Left ventricle myocardium inferior (tissue), 1 donor: Measurements from ENCODE around the gene TCEA2. TPM values are rescaled to one million over a fixed set of nuclear protein-coding genes. Genes with fewer than 3 reads are reported as not detected.

ENCODE experiments used
- DNase-seq: peaks from one replicate; pipeline ENCODE4 v3.0.0-alpha.2; 2020
- H3K27ac ChIP-seq: fragments of 200-600 bp; replicated peaks from 2 replicates; pipeline ENCODE4 v1.8.0; 2021
- H3K27me3 ChIP-seq: fragments of 200-600 bp; 2 replicates; pipeline ENCODE4 v1.8.0; 2021; ENCODE audit warnings: low read depth
- H3K36me3 ChIP-seq: fragments of 200-600 bp; 2 replicates; pipeline ENCODE4 v1.8.0; 2021
- H3K4me1 ChIP-seq: fragments of 200-600 bp; 2 replicates; pipeline ENCODE4 v1.8.0; 2021
- H3K4me3 ChIP-seq: fragments of 200-600 bp; 2 replicates; pipeline ENCODE4 v1.8.0; 2021; ENCODE audit warnings: mild to moderate bottlenecking, moderate library complexity
- H3K9me3 ChIP-seq: fragments of 200-600 bp; replicated peaks from 2 replicates; pipeline ENCODE4 v1.8.0; 2021
- intact Hi-C: fragments of 100-400 bp; cut with micrococcal nuclease; formaldehyde crosslinking; loops from one replicate; pipeline ENCODE4 v1.11.0; 2022
- total RNA-seq: library from RNA; stranded (reverse); fragmentation: NEBNext Ultra II Directional; extraction: Animal tissue kit (Norgen Biotek cat#: 25700); gene quantifications from one replicate; pipeline ENCODE4 v1.2.1, GENCODE V29; 2021
- TF ChIP-seq, protein P1 (sequence below): fragments of 200-600 bp; IDR thresholded peaks from 2 replicates; pipeline ENCODE4 v1.8.0; 2021; ENCODE audit warnings: antibody characterized with exemption, mild to moderate bottlenecking, borderline replicate concordance
- donor health status: DM: no; HTN: yes; CAD: no; lungs with severe emphysema.

TCEA2 gene
- total RNA-seq, 1 donor from 2014 or later = 38.9 TPM

DNA sequence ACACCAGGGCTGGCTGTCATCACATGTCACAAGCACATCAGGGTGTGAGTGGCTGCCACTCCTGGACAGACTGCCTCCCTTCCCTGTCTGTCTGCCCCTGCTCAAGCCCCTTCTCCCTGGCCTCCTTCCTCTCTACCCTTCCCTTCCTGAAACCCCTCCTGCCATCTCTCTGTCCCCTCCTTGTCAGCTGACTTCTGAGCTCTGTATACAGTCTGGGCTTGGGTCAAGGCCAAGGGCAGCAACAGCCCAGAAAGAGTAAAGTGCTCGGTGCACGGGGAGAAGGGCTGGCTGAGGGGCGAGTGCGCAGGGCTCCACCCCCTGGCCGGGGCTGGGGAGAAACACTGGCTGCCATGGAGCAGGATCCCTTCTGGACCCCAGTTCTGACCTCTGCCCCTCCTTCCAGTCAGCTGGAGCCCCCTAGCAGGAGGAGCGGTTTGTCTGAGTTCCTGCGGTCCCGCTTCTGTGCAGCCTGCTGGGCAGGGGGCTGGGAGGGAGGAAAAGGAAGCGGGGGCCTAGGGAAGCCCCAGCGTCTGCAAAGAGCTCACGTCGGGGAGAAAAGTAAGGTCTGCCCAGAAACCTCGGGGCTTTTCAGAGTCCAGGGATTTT, 19.2 kb downstream of the TCEA2 start:
- DNase-seq = no peak
- Histone ChIP-seq H3K4me1 (peaks cover 54% of the 10 kb centered on the region), H3K36me3 (no peaks in the 10 kb centered on the region), H3K27me3 (peaks cover 33% of the 10 kb centered on the region), H3K4me3 (no peak overlapping the region), H3K27ac (no peak overlapping the region), H3K9me3 (no peaks in the 10 kb centered on the region)
- intact Hi-C loops = no loop called here
- TF ChIP-seq, protein P1, sequence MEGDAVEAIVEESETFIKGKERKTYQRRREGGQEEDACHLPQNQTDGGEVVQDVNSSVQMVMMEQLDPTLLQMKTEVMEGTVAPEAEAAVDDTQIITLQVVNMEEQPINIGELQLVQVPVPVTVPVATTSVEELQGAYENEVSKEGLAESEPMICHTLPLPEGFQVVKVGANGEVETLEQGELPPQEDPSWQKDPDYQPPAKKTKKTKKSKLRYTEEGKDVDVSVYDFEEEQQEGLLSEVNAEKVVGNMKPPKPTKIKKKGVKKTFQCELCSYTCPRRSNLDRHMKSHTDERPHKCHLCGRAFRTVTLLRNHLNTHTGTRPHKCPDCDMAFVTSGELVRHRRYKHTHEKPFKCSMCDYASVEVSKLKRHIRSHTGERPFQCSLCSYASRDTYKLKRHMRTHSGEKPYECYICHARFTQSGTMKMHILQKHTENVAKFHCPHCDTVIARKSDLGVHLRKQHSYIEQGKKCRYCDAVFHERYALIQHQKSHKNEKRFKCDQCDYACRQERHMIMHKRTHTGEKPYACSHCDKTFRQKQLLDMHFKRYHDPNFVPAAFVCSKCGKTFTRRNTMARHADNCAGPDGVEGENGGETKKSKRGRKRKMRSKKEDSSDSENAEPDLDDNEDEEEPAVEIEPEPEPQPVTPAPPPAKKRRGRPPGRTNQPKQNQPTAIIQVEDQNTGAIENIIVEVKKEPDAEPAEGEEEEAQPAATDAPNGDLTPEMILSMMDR = no peak

DNA sequence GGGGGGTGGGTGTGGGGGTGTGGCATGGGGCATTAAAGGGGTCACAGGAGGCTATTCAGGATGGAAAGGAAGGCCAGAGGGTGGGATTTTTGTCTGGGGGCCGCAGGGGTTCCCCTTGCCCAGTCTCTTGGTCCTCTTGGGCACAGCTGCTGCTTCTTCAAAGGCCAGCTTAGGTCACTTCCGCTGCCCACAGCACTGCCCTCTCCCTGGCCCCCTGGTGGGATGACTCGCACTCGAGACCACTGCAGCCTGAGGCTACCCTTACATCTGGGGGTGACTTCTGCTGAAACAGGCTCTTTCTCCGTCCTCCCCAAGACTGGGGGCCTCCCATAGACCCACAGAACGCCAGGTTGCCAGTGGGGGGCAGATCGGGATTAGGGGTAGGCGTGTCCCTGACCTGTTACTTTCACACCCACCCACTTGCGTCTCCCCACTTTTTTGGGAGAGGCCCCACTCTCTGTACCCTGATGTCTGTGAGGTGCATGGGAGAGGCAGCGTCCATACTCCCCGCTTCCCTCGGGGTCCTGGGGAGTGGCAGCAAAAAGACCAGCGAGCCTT, 19.9 kb downstream of the TCEA2 start:
- Histone ChIP-seq H3K4me1 (peaks cover 50% of the 10 kb centered on the region), H3K9me3 (no peaks in the 10 kb centered on the region), H3K36me3 (no peaks in the 10 kb centered on the region), H3K27me3 (peaks cover 37% of the 10 kb centered on the region), H3K27ac (no peak overlapping the region), H3K4me3 (peak overlapping the region; percentile 73)
- intact Hi-C loops = no loop called here
- TF ChIP-seq, protein P1 = no peak
- no peak for DNase-seq

DNA sequence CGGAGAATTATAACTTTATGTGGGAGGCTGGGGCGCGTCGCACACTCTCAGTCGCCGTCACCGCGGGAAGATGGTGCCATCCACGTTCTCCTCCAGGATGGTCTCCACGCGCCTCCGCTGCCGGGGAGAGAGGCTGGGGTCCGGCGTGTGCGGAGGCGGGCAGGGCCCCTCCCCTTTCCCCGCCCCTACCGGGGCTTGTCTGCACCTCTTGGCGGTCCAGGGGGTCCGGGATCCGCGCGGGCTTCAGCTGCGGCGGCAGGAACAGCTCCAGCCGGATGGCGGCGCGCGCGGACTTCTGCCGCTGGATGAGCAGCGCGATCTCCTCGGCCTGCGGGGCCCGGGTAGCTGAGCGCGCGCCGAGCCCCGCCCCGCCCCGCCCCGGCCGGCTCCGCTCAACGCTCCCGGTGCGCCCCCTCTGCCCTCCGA, 20.4 kb downstream of the TCEA2 start:
- TF ChIP-seq, protein P1 = peak; percentile 74
- peaks cover 45% of the 10 kb centered on the region for H3K4me1 ChIP-seq
- peak overlapping the region; percentile 73 for H3K4me3 ChIP-seq
- intact Hi-C loops = no loop called here
- peak; percentile 77 for DNase-seq
- no peak overlapping the region for H3K27ac ChIP-seq
- H3K36me3 ChIP-seq = no peaks in the 10 kb centered on the region
- peaks cover 39% of the 10 kb centered on the region for H3K27me3 ChIP-seq
- H3K9me3 ChIP-seq = no peaks in the 10 kb centered on the region

DNA sequence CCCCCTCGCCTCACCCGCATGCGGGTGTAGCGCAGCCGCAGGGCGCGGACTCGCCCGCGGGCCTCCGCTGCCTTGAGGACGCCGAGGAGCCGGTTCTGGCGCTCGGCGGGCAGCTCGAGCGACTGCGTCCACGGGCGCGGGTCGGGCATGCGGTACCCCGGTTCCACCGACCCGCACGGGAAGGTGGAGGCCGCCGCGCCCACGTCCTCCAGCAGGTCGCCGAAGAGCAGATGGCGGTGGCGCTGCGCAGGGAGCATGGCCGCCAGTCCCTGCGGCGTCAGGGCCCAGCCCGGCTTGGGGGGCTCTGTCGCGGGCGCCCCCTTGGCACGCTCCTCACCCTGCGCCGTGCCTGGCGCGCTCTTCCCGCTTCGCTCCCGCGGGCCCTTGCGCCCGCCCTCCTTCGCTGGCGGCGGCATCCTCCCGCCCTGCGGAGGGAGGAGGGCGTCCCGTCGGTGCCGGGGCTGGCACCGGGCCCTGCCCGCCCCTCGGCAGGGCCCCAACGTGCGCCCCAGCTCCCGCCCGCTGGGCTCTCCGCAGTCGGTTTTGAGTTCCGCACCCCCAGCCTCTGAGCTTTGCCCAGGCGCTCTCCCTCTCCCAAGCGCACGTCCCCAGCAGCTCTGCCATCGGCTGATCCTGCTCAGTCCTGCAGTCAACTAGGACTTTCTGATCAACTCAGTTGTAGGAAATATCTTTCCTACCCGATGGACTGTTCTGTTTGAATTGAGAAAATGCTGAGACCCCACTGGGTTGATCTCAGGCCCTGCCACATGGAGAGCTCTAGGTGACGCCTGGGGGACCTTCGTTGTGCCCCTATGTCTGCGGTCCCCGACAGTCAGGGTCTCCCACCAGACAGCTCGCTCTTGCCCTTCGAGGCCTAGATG, 21.0 kb downstream of the TCEA2 start, which contains the start of gene LKAAEAR1:
Gene LKAAEAR1 (minus strand): TSS at position 595 of the 881 bp plus-strand sequence. CDS start 179 bp downstream, at position 416.
- no peak for DNase-seq
- Histone ChIP-seq H3K4me3 (peak within 1 kb of the TSS; percentile 73), H3K27ac (no peak within 1 kb of the TSS), H3K9me3 (no peaks in the 10 kb centered on the region), H3K4me1 (peaks cover 39% of the 10 kb centered on the region), H3K36me3 (no peaks in the 10 kb centered on the region), H3K27me3 (peaks cover 40% of the 10 kb centered on the region)
- intact Hi-C loops = no loop called here
- TF ChIP-seq, protein P1 = peak; percentile 10

DNA sequence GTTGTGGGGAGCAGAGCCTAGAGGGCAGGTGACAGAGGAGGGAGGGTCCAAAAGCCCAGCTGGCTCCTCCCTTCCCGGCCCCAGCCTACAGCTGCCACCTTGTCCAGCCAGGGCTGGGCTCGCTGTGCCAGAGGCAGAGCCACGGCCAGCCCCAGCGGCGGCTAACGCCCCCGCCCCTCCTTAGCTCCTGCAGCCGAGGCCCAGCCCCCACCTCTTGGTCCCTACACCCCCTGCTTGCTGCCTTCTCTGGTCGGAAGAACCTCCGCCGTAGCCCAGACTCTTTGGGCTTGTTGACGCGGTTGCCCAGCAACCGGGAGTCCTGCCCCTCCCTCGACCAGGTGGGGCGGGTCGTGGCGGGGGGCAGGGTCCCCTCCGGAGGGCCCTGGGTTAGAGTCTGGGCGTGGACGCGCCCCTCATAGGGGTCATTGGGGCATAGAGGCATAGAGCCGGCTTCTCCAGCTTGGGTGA, 21.7 kb downstream of the TCEA2 start:
- Histone ChIP-seq H3K4me3 (no peak overlapping the region), H3K36me3 (no peaks in the 10 kb centered on the region), H3K4me1 (peaks cover 34% of the 10 kb centered on the region), H3K27ac (no peak overlapping the region), H3K9me3 (no peaks in the 10 kb centered on the region), H3K27me3 (peaks cover 47% of the 10 kb centered on the region)
- no peak for DNase-seq
- TF ChIP-seq, protein P1 = no peak
- intact Hi-C loops = no loop called here
